SHP77 (cell line): ENCODE results near the gene GOLGA6A.
"Not testable (repeated sequence)": the region's sequence is repeated elsewhere in the genome, so short reads cannot be mapped to it uniquely, and the experiment has no call there.

Experiments
- DNase-seq, 2 experiments: peaks; one replicate each; lab custom pipeline; 2025; lab: John Stamatoyannopoulos, UW

GOLGA6A gene

GRCh38 chr15:74082450-74082849 is at the start of gene GOLGA6A:
TSS of gene GOLGA6A (minus strand) at chr15:74082550. CDS start at chr15:74082509, 41 bp downstream.
- DNase-seq = not testable (repeated sequence)

GRCh38 chr15:74131628-74132413 is 49.5 kb upstream of the GOLGA6A start:
- DNase-seq = no peak

DNA sequence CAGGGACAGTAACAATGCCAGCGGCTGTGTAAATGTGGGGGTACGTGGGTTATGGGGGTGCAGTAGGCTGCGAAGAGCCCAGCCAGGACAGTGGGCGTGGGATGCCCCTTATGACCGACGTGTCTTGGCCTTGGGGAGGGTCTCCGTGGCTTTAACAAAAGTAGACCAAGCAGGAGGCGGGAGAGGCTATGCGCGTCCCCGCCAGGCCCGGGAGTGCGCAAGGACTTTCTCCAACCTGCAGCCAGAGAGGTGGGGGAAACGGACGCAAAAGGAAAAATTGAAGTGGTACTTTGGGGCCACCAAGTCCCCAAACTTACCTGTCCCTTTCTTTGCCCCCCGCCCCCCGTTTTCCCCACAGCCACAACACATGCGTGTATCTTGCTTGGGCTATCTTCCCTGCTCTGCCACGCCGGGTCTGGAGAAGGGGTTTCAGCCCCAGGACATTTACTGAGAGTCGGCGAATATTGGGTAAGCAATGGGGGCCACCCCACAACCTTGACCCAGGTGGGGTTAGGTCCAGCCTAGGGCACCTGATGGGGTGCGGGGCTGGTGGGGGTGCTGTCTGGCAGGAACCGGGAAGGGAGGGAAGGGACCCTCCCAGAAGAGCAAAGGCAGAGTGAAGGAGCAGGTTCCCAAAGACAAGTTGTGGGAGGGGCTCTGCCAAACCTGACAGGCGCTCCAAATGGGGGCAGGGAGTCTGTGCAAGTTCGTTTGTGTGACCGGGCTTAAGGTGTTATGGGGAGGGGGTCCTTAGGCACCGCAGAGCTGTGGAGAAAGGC is 48.7 kb upstream of the GOLGA6A start:
- no peak for DNase-seq

DNA sequence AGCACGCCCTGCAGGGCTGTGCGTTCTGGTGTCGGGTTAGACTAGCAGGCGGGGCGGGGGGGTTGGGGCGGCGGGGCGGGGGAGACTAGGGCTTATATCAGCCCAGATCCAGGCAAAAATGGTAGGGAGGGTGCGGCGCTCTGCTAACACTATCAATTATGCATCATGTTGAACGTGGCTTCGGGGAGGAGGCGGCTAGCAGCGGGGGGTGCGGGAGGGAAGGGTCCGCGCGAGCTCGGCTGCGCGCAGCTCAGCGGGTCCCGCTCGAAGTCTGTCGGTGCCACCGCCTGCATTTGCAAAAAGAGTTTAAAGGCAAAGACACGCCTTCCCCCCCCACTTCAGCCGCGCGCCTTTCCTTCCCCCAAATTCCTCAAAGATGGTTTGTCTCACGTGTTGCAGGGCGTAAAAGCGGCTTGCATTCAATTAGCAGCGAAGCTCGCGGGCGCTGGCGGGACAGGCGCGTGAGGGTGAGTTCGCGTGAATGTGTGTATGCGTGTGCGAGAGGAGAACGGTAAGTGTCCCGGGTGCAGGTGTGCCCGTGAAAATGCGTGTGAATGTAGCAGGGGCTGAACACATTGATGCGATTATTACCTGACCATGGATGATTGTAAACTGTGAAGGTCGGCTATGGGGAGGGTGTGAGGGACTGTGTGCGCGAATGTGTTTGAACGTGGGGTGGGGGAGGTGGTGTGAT is 48.0 kb upstream of the GOLGA6A start, which contains the start of gene ISLR2:
TSS of gene ISLR2 (plus strand) at position 432 of the 694 bp plus-strand sequence. CDS start 2,169 bp downstream, outside the sequence.
- no peak for DNase-seq

DNA sequence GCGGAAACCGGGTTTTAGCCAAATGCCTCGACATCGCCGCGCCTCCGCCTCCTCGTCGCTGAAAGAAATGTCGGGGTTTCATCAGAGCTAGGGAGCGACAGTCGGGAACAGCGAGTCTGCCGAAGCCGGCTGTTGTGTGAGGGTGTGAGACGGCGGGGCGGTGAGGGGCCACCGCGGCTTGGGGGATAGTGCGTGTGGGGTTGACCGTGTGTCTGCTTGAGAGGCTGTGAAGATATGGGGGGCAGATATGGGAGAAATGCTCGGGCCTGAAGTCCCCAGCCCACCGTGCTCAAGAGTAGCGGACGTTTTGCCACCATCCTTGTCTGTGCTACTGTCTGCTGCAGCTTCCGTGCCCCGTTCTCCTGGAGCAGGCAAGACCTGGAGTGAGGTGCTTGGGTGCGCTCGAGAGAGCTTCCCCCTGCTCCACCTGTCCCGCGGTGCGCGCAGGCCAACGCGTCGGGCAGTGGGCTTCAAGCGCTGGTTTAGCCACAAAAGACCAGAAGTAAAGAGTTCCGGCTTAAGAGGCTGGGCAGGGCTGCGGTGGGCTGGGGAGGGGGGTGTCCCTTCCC is 47.3 kb upstream of the GOLGA6A start:
- DNase-seq = no peak

GRCh38 chr15:74128785-74129585 is 46.6 kb upstream of the GOLGA6A start:
- DNase-seq = no peak

DNA sequence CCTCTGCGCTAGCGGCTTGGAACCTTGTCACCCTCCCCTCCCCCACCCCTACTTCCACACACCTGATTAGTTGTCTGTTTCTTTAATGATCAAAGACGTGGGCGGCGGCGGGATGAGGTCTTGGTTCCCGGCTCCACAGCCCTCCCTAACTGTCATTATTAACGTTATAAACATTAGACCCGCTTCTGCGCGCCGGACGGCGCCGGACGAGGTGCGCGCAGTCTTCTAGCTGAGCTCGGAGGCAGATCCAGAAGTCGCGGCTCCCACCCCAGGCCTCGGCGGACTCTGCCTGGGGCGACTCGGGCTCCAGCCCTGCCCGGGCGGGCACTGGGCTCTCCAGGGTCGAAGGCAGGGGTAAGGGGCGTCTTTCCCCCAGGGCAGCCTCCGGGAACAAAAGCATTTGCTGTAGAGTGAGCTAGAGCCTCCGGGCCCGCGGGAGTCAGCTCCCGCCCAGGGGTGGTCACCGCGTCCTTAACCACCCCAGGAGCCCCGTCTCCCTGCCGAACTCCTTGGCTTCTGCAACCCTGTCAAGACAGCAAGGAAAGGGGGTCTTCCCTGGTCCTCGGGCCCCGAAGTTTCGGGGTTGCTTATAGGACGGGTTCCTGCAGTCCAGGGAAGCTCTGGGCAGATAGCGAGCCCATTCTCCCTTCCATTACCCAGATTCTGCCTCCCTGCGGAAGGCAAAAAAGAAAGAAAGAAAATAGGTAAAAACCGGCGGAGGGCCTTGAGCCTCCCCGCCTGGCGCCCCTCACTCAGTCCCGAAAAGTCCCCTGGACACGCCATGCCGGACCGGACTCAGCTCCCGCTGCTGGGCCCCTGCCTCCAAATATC is 45.8 kb upstream of the GOLGA6A start:
- no peak for DNase-seq

- DNase-seq = peak; percentile 55 to 81
Measured at GRCh38 chr15:74127255-74127953, 45.1 kb upstream of the GOLGA6A start.

DNA sequence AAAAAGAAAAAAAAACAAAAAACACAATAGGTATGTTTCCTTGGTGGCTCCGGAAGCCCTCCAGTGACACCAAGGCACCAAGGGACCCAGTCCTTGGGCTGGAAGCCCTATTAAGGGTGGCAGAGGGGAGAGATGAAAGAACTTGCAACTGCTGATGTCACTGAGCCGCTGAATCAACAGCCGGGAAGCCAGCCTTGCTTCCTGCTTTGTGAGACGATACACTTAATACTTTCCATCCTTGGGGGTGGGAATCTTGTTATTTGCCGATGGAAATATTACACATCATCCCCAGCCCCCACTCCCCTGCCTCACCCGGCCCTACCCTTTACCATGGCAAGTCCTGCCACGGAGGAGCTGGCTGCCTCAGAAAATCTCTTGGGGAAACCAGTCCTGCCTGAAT is 42.4 kb upstream of the GOLGA6A start:
- DNase-seq = no peak

- DNase-seq = no peak
Measured at GRCh38 chr15:74124196-74124595, 41.8 kb upstream of the GOLGA6A start.

DNA sequence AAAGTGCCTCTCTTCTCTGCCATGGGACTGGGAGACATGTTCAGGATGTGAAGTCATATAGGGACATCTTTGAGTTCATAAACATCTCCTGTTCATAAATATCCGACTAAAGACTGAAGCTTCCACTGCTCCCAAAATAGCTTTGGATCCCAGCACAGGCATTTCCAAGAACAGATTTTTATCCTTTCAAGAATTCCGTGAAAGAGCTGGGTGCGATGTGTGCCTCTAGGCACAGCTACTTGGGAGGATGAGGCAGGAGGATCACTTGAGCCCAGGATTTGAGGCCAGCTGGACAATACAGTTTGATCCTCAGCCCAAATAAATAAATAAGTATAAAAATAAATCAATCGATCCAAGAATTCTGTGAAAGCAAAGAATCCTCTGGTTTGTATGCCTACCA is 41.3 kb upstream of the GOLGA6A start:
- no peak for DNase-seq

- DNase-seq = no peak
Measured at GRCh38 chr15:74123131-74123429, 40.7 kb upstream of the GOLGA6A start.

DNA sequence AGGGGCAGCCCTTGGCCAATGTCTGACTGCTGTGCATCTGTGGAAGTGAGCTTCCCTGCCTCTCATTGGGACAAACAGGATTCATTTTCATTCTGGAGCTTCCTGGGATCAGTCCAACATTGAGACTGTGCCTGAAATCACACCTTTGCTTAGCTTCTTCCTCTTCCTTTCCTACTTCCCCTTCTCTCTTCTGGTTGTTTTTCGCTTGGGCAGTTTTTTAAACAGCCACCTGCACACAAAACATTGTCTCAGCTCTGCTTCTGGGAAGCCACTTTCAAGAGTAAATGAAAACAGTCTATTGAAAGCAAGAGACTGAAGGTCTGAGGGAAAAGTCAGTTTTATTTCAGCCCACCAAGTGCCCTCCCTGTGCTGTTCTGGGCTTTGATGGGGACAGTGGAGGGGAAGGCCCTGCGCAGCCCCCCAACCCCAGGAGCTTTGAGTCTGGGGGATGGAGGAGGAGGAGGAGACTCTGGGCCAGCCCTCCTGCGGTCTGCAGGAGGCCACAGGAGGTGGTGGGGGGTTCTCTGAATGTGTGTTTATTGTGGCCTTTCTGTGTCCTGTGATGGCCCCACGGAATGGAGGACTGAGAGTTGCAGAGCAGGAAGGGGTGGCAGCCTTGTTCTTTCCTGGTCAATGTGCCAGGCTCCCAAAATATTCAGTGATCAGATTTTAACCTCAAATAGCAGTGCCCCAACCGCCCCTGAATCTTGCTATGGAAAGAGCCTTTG is 40.2 kb upstream of the GOLGA6A start:
- no peak for DNase-seq

GRCh38 chr15:74121858-74122257 is 39.5 kb upstream of the GOLGA6A start:
- DNase-seq = no peak

DNA sequence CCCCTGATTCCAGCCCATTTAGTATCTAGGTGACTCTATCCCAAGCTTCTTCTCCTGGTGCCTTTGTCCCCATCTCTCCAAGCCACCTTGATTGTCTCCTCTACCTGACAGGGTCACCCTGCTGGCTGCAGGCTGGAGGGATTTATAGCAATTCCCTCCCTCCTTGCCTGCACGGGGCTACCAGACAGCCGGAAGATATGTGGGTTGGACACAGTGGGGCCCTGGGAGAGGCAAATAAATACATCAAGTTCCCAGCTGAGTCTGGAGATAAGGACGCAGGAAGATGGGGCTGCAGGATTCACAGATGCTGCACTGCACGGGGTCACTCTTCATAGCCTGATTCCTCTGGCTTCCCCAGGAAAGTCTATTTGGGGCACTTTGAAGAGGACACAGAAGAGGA is 38.7 kb upstream of the GOLGA6A start:
- no peak for DNase-seq

DNA sequence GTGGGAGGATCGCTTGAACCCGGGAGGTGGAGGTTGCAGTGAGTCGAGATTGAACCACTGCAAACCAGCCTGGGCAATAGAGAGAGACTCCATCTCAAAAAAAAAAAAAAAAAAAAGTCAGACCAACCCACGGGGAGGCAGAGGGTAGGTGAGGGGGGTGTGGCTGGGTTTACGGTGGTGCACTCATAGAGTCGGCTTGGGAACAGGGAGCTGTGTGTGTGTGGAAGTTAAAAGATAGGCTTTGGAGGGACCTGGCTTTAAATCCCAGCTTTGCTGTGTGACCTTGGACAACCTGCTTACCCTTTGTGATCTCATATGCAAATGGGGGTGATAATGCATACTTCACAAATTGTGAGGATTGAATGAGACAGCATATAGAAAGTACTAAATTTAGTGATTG is 38.1 kb upstream of the GOLGA6A start:
- no peak for DNase-seq

GRCh38 chr15:74109713-74110112 is 27.4 kb upstream of the GOLGA6A start:
- no peak for DNase-seq

DNA sequence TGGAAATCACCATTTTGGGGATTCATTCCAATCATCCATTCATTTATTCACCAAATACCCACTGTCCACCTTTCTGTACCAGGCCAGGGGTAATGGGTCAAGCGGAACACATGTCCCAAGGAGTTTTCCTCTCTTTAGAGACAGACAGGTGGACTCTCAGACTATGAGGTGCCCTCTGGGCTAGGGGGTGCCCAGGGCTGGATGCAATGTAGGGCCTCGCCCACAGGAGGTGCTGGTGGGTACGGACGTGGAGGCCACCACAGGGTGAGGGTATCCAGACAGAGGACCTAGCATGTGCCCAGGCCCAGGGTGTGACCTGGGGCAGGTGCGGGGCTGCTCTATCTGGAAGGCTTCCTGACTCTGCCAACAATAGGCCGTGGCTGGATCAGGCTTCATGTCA is 26.3 kb upstream of the GOLGA6A start:
- DNase-seq = not testable (repeated sequence)

DNA sequence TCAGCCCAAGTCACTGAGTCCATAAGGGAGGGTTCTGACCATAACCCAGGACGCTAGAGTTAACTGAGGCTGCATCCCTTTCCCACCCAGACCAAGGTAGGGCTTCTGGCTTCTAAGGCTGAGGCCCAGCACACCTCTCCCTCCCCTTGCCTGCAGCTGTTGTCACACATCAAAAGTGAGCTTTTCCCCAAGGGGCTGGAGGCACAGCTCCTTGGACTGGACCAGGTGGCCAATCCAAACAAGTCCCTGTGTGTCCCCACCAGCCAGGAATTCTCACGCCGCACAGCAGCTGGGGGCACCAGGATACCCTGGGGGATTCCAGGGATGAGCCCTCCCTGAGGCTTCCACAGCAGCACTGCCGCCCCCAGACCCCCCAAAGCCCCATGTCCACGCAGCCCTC is 25.8 kb upstream of the GOLGA6A start:
- no peak for DNase-seq
